HepG2 (cell line): ENCODE results near the gene SLX4. TPM values are rescaled to one million over a fixed set of nuclear protein-coding genes. Genes with fewer than 3 reads are reported as not detected.

Experiments used
- GTF3A ChIP-seq: sonication (generic); formaldehyde crosslinking; conservative IDR thresholded peaks from 2 replicates; pipeline ENCODE4 v1.4.0; 2020; ENCODE audit warnings: mild to moderate bottlenecking, missing genetic modification reagents
- JARID2 ChIP-seq: sonication (generic); formaldehyde crosslinking; IDR thresholded peaks from 2 replicates; pipeline ENCODE4 v1.8.1; 2023; ENCODE audit warnings: missing genetic modification reagents, inconsistent platforms; ENCODE audit not compliant: insufficient replicate concordance
- NFATC3 ChIP-seq: sonication (generic); formaldehyde crosslinking; IDR thresholded peaks from 2 replicates; pipeline ENCODE4 v1.5.1; 2020; ENCODE audit warnings: mild to moderate bottlenecking, missing genetic modification reagents
- NR3C1 ChIP-seq: sonication (generic); formaldehyde crosslinking; IDR thresholded peaks from 2 replicates; pipeline ENCODE4 v1.4.0; 2020; ENCODE audit warnings: missing genetic modification reagents
- PAX8 ChIP-seq: sonication (generic); formaldehyde crosslinking; IDR thresholded peaks from 2 replicates; pipeline ENCODE4 v1.8.0; 2022; ENCODE audit warnings: mild to moderate bottlenecking, missing genetic modification reagents, borderline replicate concordance
- SP2 ChIP-seq: sonication (generic); formaldehyde crosslinking; IDR thresholded peaks from 2 replicates; pipeline ENCODE4 v1.5.1; 2020; ENCODE audit warnings: mild to moderate bottlenecking, missing genetic modification reagents
- ZEB1 ChIP-seq: IDR thresholded peaks from 2 replicates; pipeline ENCODE4 v1.6.1; 2012; ENCODE audit warnings: mild to moderate bottlenecking, low read depth, inconsistent platforms; ENCODE audit not compliant: insufficient replicate concordance
- ZNF24 ChIP-seq: fragments of 450-650 bp; IDR thresholded peaks from 2 replicates; pipeline ENCODE4 v1.6.1; 2017; ENCODE audit warnings: antibody characterized with exemption, mild to moderate bottlenecking
- ZSCAN20 ChIP-seq: sonication (generic); formaldehyde crosslinking; IDR thresholded peaks from 2 replicates; pipeline ENCODE4 v1.4.0; 2020; ENCODE audit warnings: missing genetic modification reagents, mild to moderate bottlenecking, borderline replicate concordance
- polyA plus RNA-seq, 8 experiments: library from polyadenylated mRNA; depleted of rRNA in 3 of 8; stranded (reverse) in 7 of 8; unstranded in 1 of 8; fragments of >200 nt; fragmentation: Illumina TruSeq in 4 of 8; extraction: Trizol in 4 of 8; gene quantifications; 2 replicates each; pipeline versions ENCODE4 v1.2.1 to v1.2.3, GENCODE V29; 2011 to 2016; ENCODE audit warnings: low read depth in 4 of 8, missing spikeins in 1 of 8, mixed read lengths in 1 of 8; ENCODE audit not compliant: insufficient read depth in 1 of 8
- total RNA-seq, 5 experiments: library from RNA; depleted of rRNA; stranded (reverse); fragments of >200 nt; fragmentation: Illumina TruSeq; extraction: Trizol; gene quantifications; 2 replicates each; pipeline ENCODE4 v1.2.3, GENCODE V29; 2016; ENCODE audit warnings: low read depth in 1 of 5
- TF ChIP-seq, protein P1 (sequence below): sonication (generic); formaldehyde crosslinking; IDR thresholded peaks from 2 replicates; pipeline ENCODE4 v1.4.0; 2020; ENCODE audit warnings: missing genetic modification reagents, borderline replicate concordance
- TF ChIP-seq, protein P2 (sequence below), 2 experiments: sonication (generic) in 1 of 2; formaldehyde crosslinking in 1 of 2; IDR thresholded peaks; 2 replicates each; pipeline versions ENCODE4 v1.6.1 to v1.9.0; 2014 to 2022; ENCODE audit warnings: antibody characterized with exemption in 1 of 2, borderline replicate concordance in 1 of 2, inconsistent platforms in 1 of 2, low read depth in 1 of 2, missing genetic modification reagents in 1 of 2
- TF ChIP-seq, protein P3 (sequence below): sonication (generic); formaldehyde crosslinking; IDR thresholded peaks from 2 replicates; pipeline ENCODE4 v1.4.0; 2020; ENCODE audit warnings: mild to moderate bottlenecking, missing genetic modification reagents
- TF ChIP-seq, protein P4 (sequence below): sonication (generic); formaldehyde crosslinking; IDR thresholded peaks from 2 replicates; pipeline ENCODE4 v1.4.0; 2020; ENCODE audit warnings: missing genetic modification reagents

The SLX4 gene
- total and polyA plus RNA-seq, 2 of the 13 experiments (the other 11 are each of a cell fraction or from before 2014, with no cell fraction given): 1.1 to 3.6 TPM

DNA sequence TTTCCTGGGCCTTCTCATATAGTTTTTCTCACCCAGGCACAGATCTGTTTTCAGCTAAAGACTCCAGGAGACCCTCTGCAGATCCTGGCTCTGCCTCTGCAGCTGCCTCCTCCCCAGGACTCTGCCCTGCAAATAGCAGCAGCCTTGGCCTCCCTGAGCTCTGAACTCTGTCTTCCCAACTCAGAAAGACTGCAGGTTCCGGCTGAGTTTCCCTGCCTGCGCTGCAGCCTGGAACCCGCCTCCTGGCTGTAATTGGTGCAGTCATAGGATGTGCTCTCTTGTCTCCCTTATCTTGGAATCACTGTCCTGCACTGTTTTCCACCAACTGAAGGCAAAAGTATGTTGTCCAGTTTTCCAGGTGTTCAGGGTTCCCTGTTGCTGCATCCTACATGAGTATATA, 28.8 kb upstream of the SLX4 start (continued):
- TF ChIP-seq JARID2: no peak
- TF ChIP-seq ZEB1: no peak
- TF ChIP-seq, protein P1, sequence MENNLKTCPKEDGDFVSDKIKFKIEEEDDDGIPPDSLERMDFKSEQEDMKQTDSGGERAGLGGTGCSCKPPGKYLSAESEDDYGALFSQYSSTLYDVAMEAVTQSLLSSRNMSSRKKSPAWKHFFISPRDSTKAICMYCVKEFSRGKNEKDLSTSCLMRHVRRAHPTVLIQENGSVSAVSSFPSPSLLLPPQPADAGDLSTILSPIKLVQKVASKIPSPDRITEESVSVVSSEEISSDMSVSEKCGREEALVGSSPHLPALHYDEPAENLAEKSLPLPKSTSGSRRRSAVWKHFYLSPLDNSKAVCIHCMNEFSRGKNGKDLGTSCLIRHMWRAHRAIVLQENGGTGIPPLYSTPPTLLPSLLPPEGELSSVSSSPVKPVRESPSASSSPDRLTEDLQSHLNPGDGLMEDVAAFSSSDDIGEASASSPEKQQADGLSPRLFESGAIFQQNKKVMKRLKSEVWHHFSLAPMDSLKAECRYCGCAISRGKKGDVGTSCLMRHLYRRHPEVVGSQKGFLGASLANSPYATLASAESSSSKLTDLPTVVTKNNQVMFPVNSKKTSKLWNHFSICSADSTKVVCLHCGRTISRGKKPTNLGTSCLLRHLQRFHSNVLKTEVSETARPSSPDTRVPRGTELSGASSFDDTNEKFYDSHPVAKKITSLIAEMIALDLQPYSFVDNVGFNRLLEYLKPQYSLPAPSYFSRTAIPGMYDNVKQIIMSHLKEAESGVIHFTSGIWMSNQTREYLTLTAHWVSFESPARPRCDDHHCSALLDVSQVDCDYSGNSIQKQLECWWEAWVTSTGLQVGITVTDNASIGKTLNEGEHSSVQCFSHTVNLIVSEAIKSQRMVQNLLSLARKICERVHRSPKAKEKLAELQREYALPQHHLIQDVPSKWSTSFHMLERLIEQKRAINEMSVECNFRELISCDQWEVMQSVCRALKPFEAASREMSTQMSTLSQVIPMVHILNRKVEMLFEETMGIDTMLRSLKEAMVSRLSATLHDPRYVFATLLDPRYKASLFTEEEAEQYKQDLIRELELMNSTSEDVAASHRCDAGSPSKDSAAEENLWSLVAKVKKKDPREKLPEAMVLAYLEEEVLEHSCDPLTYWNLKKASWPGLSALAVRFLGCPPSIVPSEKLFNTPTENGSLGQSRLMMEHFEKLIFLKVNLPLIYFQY (CRISPR knock-in tag): no peak
- no peak for TF ChIP-seq NR3C1 (CRISPR knock-in tag)
- TF ChIP-seq ZSCAN20 (CRISPR knock-in tag): 0 out of 2 replicates have a peak, but pooled peaks have one; percentile 29
- TF ChIP-seq, protein P2, sequence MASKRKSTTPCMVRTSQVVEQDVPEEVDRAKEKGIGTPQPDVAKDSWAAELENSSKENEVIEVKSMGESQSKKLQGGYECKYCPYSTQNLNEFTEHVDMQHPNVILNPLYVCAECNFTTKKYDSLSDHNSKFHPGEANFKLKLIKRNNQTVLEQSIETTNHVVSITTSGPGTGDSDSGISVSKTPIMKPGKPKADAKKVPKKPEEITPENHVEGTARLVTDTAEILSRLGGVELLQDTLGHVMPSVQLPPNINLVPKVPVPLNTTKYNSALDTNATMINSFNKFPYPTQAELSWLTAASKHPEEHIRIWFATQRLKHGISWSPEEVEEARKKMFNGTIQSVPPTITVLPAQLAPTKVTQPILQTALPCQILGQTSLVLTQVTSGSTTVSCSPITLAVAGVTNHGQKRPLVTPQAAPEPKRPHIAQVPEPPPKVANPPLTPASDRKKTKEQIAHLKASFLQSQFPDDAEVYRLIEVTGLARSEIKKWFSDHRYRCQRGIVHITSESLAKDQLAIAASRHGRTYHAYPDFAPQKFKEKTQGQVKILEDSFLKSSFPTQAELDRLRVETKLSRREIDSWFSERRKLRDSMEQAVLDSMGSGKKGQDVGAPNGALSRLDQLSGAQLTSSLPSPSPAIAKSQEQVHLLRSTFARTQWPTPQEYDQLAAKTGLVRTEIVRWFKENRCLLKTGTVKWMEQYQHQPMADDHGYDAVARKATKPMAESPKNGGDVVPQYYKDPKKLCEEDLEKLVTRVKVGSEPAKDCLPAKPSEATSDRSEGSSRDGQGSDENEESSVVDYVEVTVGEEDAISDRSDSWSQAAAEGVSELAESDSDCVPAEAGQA (IDR thresholded peaks at IDR 0.05; ENCODE audit: low read depth): no peak
- TF ChIP-seq, protein P2 (CRISPR knock-in tag; IDR thresholded peaks at IDR 0.05; ENCODE audit: borderline replicate concordance): no peak
- TF ChIP-seq SP2 (CRISPR knock-in tag): no peak
- TF ChIP-seq, protein P3, sequence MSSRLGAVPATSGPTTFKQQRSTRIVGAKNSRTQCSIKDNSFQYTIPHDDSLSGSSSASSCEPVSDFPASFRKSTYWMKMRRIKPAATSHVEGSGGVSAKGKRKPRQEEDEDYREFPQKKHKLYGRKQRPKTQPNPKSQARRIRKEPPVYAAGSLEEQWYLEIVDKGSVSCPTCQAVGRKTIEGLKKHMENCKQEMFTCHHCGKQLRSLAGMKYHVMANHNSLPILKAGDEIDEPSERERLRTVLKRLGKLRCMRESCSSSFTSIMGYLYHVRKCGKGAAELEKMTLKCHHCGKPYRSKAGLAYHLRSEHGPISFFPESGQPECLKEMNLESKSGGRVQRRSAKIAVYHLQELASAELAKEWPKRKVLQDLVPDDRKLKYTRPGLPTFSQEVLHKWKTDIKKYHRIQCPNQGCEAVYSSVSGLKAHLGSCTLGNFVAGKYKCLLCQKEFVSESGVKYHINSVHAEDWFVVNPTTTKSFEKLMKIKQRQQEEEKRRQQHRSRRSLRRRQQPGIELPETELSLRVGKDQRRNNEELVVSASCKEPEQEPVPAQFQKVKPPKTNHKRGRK (CRISPR knock-in tag): no peak
- no peak for TF ChIP-seq PAX8 (CRISPR knock-in tag)
- TF ChIP-seq ZNF24: no peak
- TF ChIP-seq GTF3A (CRISPR knock-in tag): no peak
- TF ChIP-seq NFATC3 (CRISPR knock-in tag): no peak
- TF ChIP-seq, protein P4, sequence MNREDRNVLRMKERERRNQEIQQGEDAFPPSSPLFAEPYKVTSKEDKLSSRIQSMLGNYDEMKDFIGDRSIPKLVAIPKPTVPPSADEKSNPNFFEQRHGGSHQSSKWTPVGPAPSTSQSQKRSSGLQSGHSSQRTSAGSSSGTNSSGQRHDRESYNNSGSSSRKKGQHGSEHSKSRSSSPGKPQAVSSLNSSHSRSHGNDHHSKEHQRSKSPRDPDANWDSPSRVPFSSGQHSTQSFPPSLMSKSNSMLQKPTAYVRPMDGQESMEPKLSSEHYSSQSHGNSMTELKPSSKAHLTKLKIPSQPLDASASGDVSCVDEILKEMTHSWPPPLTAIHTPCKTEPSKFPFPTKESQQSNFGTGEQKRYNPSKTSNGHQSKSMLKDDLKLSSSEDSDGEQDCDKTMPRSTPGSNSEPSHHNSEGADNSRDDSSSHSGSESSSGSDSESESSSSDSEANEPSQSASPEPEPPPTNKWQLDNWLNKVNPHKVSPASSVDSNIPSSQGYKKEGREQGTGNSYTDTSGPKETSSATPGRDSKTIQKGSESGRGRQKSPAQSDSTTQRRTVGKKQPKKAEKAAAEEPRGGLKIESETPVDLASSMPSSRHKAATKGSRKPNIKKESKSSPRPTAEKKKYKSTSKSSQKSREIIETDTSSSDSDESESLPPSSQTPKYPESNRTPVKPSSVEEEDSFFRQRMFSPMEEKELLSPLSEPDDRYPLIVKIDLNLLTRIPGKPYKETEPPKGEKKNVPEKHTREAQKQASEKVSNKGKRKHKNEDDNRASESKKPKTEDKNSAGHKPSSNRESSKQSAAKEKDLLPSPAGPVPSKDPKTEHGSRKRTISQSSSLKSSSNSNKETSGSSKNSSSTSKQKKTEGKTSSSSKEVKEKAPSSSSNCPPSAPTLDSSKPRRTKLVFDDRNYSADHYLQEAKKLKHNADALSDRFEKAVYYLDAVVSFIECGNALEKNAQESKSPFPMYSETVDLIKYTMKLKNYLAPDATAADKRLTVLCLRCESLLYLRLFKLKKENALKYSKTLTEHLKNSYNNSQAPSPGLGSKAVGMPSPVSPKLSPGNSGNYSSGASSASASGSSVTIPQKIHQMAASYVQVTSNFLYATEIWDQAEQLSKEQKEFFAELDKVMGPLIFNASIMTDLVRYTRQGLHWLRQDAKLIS (CRISPR knock-in tag): no peak
